HG02571 (cell line): ENCODE data around the gene CPNE2.

Source experiments
- ATAC-seq: cut with Tn5 transposase; IDR thresholded peaks from one replicate; pipeline ENCODE4 v1.9.1; 2021; ENCODE audit warnings: mild to moderate bottlenecking, moderate library complexity; ENCODE audit not compliant: unreplicated experiment

The CPNE2 gene

DNA sequence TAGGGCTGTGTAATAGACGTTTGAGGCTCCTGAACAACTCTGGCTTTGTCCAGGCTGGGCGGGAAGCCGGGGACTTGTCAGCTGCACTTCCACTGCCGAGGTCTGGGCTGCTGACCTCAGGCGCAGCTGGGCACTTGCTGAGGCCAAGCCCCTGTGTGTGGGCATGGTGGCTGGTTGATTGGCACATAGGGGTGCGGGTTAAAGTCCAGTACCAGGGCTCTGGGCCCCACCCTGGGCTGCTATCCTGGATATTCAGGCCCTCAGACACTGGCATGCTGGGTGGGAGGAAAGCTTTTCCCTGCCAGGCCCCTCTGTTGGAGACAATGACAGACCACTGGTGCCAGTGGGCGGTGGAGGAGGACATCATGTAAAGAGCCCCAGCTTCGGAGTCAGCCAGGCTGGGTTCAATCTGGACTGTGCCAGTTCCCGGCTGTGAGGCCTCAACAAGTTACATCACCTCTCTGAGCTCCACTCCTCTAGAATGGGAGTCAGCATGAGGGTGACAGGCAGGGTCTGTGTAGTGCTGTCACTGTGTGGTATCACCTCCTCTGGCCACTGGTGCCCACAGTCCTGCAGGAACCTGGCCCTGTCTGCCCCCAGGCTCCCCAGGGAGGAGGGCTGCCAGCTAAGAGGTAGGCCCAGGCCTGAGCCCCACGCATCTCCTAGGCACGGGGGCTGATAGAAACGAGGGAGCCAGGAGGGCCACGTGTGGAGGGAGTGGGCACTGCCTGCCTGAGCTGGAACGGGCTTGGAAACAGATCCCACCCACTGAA lies 51.0 kb downstream of the CPNE2 start:
- ATAC-seq = no peak

DNA sequence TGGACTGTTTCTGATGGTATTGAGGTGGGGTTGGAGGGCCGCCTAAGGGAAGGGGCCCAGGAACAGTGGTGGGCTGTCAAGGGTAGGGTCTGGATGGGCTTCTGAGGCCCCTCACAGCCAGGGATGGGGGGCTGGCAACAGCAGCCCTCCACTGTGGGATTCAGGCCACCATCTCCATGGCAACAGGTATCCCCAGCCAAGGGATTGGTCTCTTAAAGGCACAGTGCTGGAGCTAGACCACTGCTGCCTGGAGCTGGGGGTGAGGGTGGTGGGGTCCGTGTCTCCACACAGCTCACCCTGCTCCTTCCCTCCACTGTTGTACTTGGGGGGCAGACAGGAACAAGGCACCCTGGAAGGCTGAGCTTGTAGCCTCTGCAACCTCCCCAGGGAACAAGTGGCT lies 51.6 kb downstream of the CPNE2 start:
- ATAC-seq = no peak

DNA sequence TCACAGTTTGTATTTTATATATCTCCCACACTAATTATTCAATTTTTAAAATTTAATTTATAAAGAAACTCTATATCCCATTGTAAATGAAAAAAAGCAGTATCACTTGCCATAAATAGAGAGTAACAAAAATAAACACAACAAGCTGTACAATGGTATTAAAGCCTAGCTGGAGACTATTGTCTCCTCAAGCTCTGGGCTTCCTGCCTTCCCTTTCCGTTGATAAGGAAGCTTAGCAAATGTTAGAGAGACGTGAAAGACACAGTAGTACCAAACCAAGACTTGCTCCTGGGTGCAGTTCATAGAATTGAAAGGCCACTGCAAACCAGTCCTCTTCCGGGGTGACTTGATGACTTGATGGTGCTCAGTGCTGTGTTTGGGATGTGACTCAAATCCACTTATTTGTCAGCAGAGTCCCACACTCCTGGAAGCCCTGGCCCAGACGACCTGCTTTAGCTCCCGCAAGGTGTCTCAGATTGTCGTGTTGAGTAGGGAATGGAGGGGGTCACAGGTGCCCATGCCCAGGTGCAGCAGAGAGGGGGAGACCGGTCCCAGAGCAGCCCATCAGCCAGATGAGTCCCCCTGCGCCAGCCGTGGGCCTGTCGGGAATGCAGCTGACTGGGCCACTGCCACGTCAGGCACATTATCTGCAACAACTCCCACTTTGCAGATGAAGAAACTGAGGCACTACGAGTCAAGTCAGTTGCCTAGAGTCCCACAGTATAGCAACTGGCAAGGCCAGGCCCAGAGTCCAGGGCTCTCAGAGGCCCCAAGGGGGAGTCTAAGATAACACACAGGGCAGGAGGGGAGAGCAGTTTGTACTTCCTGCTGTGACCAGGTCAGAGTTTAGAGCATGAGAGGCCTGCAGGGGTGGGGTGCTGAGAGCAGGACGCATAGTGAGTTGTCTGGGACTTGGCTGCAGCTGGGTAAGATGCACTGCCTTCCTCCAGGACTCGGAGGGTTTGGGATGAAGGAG lies 53.0 kb downstream of the CPNE2 start:
- ATAC-seq = no peak

DNA sequence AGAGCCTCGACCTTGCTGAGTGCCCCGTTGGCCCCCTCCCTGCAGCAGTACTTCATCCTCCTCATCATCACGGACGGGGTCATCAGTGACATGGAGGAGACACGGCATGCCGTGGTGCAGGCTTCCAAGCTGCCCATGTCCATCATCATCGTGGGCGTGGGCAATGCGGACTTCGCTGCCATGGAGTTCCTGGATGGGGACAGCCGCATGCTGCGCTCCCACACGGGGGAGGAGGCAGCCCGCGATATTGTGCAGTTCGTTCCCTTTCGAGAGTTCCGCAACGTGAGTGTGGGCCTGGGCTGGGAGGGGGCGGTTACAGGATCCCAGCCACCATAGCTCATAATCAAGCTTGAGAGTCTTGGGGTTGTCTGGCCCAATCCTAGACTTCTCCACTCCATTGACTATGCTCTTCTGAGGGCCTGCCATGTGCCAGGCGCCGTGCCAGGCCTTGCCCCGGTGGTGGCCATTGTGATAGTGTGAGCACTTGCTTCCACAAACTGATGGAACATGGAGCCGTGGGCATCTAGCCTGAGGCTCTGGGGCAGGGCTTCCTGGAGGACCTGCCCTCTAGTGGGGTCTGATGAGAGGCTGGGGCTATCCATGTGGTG lies 53.8 kb downstream of the CPNE2 start:
- no peak for ATAC-seq

DNA sequence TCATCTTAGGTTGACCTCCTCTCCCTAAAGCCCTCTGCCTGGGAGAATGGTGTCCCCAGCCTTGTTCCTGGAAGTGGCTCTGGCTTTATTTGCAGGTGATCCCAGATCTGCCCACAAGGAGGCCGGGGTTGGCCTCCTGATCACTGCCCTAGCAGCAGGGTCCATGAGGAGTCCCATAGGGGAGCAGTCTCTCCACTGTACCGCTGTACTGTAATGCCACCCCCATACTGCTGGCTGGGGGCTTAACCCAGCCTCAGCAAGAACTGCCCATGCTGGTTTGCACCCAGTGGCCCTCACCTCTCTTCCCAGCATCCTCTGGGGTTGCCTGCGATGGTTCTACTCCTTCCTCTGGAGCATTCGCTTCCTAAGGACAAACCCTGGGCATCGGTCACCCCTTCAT lies 54.4 kb downstream of the CPNE2 start:
- ATAC-seq = no peak

DNA sequence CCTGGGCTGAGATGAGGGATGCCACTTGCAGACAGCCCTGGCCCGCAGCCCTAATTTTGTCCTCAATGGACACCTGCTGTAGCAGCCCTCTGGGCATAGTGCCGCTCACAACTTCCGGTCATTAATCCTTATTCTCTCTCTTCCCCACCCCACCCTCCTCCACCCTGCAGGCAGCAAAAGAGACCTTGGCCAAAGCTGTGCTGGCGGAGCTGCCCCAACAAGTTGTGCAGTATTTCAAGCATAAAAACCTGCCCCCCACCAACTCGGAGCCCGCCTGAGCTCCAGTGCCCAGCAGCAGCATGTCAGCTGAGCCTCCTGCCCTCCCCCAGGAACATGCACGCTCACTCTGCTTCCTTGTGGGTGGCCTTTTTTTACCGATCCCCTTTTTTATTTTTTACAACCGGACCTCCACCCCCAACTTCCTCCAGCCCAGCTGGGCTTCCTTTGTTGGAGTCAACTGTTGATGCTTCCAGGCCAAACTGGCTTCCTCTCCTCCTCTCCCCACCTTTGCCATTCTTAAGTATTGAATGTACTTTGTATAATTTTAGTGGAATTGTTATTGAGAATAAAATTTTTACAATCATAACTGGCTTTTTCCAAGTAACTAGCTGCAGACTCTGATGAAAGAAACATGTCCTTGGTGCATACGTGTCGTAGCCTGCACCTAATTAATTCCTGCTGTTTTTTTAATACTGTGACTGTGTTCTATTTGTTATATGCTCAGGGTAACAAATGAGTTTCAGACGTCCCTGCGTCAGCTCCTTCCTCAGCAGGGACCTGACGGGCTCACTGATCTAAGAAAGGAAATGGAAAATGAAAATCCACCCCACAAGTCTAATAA lies 55.2 kb downstream of the CPNE2 start:
- ATAC-seq = no peak

DNA sequence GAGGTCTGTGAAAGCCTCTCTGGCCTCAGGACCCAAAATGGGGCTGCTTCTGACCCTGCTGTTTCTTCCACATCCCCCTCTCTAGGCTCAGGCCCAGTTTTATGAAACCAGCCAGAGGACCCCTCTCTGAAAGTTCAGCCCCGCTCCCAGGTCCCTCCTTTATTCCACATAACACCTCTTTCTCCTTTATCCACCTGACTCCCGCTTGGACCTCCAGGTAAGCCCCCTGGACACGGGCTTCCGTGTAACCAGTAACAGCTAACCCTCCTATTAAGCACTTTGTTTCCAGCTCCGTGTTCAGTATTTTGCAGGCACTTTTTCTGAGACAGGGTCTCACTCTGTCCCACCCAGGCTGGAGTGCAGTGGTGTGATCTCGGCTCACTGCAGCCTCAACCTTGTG lies 56.1 kb downstream of the CPNE2 start:
- ATAC-seq = no peak

DNA sequence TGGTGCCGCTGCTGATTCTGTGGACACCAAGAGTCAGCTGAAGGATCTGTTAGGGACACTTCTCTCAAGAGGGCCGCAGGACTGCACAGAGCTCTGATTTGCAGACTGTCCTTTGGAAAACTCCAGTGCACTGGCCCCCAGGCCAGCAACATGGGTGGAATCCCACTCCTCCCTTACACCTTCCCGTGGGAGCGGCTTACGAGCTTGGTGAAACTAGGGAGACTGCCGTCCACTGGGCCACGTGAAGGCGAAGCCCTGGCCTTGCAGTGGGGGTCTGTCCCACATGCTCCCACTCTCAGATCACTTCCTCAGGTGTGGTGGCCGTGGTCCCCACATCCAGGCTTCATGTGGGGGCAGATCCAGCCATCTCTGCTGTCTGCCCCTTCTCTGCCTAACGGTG lies 57.0 kb downstream of the CPNE2 start:
- ATAC-seq = no peak

DNA sequence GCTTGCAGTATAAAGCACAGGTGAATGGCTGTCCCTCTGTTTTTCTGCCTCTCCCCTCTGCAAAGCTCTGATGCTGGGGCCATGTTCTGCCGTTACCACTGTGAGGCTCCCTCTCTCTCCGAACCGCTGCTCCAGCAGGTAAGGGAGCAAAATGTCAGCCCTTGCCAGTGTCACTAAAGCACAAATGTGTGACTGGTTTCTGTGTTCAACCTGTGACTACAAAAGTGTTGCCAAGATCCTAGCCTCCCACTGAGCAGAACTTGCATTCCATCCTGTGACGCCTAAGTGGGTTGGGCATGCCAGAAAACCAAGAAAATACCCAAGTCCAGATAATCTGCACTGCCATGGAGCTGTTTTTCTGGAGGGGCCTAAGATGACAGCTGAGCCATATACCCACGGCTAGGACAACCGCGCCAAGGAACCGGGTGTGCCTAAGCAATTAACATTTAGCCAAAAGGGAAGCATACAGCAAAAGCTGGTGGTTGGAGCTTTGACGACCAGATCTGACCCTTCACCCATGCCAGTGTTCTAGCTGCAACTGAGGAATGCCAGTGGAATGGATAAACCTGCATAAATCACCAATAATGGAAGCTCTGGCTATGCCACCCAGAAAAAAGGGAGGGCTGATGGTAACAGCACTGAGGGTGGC lies 58.4 kb downstream of the CPNE2 start:
- no peak for ATAC-seq

DNA sequence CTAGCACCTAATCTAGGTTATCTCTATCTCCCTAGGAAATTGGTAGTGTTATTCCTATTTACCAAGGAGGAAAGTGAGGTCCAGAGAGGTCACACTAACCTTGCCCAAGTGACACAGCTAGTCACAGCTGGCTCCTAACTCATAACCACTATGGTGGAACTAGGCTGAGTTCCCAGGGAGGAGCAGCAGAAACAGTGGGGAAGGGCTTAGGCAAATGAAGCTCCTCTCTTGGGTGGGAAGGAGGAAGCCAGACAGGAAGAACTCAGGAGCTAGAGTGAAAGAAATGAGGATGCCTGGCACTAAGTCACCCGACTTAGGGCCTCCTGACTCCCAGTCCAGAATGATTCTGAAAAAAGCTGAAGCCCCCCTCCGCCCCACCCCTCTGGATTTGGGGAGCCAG lies 59.0 kb downstream of the CPNE2 start:
- no peak for ATAC-seq

DNA sequence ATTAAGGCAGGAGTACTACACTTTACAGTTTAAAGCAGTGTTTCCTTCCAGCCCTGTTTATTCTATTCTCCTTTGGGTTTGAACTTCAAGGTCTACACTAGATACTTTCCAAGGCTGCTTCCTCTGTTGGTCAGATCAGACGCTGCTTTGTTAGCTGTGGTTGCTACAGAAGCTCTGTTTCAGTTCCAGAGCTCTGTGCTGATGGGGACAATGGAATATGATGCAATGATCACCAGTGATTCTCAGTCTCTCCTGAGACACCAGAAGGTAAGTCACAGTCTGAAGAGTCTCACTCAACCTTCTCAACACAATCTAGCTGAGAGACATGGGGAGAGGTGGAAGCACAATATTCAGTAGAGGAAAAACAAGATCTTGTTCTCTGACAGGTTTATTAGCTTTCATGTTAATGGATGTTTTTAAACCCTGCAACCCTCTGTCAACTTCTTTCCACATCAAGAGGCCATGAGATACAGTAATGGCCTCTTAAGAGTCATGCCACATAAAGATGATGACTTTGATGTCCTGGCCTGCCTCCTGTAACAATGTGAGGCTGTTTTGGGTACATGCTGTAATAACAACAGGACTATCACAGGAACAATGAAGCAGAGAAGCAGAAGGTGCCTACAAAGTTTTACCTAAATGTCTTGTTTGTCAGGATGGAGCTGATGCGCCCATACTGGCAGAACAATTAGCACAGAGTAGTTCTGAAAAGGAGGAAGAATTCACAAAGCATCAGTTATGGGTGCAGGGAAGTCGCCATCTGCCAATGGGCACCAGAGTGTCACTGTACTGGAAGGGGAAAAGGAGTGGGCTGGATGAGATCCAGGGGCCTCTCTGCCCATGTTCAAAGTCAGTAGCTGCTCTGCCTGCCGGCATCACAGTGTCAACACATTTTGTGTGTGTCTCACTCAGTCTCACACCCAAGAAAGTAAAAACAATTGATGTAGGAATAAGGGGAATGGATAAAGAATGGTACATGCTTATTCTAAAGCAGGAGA lies 60.0 kb downstream of the CPNE2 start:
- ATAC-seq = no peak

DNA sequence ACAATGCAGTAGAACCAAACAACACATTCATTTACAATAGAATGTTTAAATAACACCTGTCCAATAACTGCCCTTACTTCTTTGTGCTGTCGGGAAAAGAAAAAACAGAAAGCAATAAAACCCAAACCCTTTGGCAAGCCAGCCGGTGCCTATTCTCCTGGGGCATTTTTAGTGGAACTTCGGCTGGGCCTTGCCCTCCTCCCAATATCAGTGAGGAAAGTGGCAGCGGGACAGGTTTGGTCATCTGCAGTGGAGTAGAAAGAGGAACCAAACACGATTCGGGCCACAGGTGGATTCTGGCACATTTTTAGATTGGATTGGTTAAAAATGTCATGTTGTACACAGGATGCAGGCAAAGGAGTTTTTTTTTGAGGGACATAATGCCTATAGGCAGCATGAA lies 61.5 kb downstream of the CPNE2 start:
- no peak for ATAC-seq

DNA sequence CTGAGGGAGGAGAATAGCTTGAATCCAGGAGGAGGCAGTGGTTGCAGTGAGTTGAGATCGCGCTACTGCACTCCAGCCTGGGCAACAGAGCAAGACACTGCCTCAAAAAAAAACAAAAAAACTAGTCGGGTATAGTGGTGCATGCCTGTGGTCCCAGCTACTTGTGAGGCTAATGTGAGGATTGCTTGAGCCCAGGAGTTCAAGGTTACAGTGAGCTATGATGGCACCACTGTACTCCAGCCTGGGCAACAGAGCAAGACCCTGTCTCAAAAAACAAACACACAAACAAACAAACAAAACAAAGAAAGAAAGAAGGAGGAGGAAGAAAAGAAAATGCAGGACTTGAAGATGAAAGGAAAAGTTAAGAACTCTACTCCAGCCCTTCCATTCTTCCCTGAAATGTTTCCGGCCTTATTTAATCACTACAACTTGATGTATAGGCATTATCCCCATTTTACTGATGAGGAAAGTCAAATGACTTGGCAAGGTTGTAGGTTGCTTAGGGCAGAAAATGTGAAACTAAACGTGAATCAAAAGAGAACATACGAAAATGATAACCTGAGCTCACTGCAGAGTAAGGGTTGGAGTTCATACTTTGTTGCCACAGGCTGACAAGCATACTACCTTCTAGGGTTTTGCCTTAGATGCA lies 63.4 kb downstream of the CPNE2 start:
- ATAC-seq = no peak

DNA sequence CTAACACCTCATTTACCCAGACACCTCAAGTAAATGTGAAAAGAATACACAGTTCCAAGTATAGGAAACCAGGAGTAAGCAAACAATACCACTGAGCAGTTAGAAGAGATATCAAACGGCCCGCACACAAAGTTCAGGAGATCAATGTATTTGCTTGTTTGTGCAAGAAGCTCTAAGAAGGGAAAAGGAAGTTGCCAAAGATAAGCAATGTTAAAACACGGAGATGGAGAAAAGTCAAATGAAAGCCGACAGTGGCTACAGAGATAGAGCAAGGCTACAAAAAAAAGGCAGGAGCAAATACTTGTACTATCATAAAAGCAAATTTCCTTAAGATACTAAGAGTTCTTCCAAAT lies 63.9 kb downstream of the CPNE2 start:
- no peak for ATAC-seq

DNA sequence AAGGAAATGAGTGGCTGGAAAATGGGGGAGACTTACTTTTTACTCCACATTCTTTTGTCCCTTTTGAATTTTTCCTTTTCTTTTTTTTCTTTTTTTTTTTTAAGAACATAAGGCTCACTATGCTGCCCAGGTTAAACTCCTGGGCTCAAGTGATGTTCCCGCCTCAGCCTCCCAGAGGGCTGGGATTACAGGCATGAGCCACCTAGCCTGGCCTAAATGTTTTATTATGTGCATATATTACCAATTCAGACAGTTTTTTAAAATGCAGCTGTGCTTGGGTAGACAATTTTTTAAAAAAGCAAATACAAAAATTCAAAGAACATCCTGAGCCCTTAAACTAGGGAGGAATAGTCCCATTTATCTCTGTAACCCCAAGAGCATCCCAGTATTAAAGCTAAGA lies 65.2 kb downstream of the CPNE2 start:
- ATAC-seq = no peak

DNA sequence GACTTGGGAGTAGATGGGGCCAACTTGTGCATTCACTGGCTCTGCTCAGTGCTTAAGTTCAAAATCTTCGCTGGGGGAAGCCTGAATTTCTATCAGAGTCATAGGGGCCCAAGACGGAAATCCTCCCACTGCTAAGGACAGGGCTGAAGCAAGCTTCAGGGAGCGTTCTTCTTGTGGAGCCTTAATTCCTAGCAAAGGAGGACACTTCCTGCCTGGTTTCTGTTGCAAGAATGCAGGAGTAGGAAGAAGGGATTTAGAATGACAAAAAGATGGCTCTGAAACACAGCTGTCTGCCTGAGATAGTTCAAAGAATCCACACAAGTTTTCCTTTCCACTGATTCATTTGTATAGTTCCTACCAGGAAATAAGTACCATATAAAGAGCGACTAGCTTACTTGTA lies 67.1 kb downstream of the CPNE2 start:
- no peak for ATAC-seq

DNA sequence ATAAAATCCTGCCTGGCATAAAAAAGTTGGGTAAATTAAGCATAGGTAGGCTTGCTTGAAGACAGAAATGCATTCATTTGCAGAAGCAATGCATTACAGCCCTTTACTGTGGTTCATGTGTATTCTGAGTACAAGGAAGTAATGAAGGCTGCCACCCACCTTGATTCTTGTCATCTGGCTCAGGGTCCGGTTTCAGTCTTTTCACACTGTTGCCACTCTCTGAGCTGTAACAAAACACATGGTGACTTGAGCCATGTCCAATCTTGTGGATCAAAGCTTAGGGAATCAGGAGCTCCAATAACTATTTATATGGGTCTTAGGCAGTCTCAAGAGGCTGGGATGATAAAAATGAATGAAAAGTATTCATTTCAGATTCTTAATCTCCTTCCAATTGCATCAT lies 71.5 kb downstream of the CPNE2 start:
- no peak for ATAC-seq

DNA sequence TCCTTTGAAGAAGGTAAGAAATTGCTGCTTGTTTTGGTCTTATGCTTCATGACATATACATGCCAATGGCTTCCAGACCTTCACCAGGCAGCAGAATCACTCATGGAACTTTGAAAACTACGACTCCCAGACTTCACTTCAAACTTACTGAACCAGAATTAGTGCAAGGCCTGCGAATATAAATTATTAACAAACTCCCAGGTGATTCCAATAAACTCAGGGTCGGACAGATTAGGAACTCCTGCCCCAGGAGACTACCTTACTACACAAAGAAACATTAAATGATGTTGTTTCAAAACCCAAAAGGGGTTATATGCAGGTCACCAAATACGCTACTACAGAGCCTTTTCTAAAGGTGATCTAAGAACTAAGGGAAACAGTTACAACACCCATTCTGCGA lies 73.1 kb downstream of the CPNE2 start:
- ATAC-seq = no peak

DNA sequence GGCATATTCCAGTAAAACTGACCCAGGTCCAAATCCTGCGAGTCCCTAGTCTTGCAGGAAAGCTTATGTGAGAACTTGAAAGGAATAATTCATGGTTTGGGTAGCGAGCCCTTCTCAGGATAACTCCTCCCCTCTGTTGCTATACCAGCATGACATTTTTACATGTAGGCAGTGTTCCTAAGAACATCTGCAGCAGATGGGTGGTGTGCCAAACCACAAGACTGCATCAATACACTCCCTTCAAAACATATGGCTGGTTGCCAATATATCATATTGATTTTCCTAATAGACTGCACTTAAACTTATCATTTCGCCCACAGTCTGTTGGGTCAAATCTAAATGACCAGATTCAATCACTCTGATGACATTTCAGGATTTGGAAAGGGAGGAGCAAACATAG lies 73.6 kb downstream of the CPNE2 start:
- ATAC-seq = no peak
